PFSK-1 (cell line): ENCODE measurements around the gene MAP2K5.

Experiments
- FOXP2 ChIP-seq: optimal IDR thresholded peaks from 2 replicates; pipeline ENCODE3; 2011; ENCODE audit warnings: borderline replicate concordance, control low read depth, inconsistent platforms; ENCODE audit not compliant: insufficient read depth; ENCODE audit errors: extremely low read length, extremely low read depth
- POLR2AphosphoS5 ChIP-seq: IDR thresholded peaks from 2 replicates; pipeline ENCODE4 v1.6.1; 2012; ENCODE audit warnings: low read depth, mild to moderate bottlenecking, control low read depth, low read length, moderate library complexity
- REST ChIP-seq, 2 experiments: IDR thresholded peaks; 2 replicates each; pipeline versions ENCODE4 v1.6.1 to v1.8.0; 2011 to 2012; ENCODE audit warnings: low read depth in 2 of 2, low read length in 2 of 2, control low read depth in 1 of 2, inconsistent platforms in 1 of 2, mild to moderate bottlenecking in 1 of 2, moderate library complexity in 1 of 2; ENCODE audit not compliant: insufficient read depth in 1 of 2
- SIN3A ChIP-seq: IDR thresholded peaks from 2 replicates; pipeline ENCODE4 v1.6.1; 2012; ENCODE audit warnings: mild to moderate bottlenecking, low read length, moderate library complexity, borderline replicate concordance; ENCODE audit not compliant: insufficient read depth
- TAF1 ChIP-seq: IDR thresholded peaks from 2 replicates; pipeline ENCODE4 v1.6.1; 2012; ENCODE audit warnings: low read length, control low read depth, borderline replicate concordance; ENCODE audit not compliant: insufficient read depth

The MAP2K5 gene

GRCh38 chr15:67854358-67854757, 311.9 kb downstream of the MAP2K5 start:
- TF ChIP-seq POLR2AphosphoS5 = no peak
- no peak for TF ChIP-seq SIN3A
- TF ChIP-seq TAF1 = no peak
- TF ChIP-seq FOXP2 = no peak
- TF ChIP-seq REST (IDR thresholded peaks at IDR 0.05; ENCODE audit: insufficient read depth in 1 of 2, low read depth in 2 of 2, low read length in 2 of 2) = no peak

GRCh38 chr15:67855842-67856241, 313.3 kb downstream of the MAP2K5 start:
- no peak for TF ChIP-seq POLR2AphosphoS5
